Measurements from ENCODE around the gene SH3RF2.
A peak's percentile ranks its signal among the peaks of the same experiment; 100 is the strongest.

Gene SH3RF2

GRCh38 chr5:146076455-146076854, 140.1 kb downstream of the SH3RF2 start:
- H3K4me3 ChIP-seq (ENCODE audit: low read length), result peak overlapping the region; percentile 8; the same call in 1 of the 2 replicates
- H3K36me3 ChIP-seq (ENCODE audit: insufficient read depth, low read depth, low read length), result no peaks in the 10 kb centered on the region
- H3K9me3 ChIP-seq (ENCODE audit: insufficient read depth, low read depth, low read length), result no peaks in the 10 kb centered on the region
- H3K27me3 ChIP-seq (ENCODE audit: insufficient read depth, low read length), result peaks cover 10% of the 10 kb centered on the region; the same call in 1 of the 2 replicates
- H3K27ac ChIP-seq (ENCODE audit: low read length), result no peak overlapping the region
- H3K4me1 ChIP-seq (ENCODE audit: insufficient read depth, low read length), result peaks cover 49% of the 10 kb centered on the region
- no peak overlapping the region for H3K9ac ChIP-seq (ENCODE audit: low read depth, low read length)

GRCh38 chr5:146078566-146078965, 142.2 kb downstream of the SH3RF2 start:
- H3K27me3 ChIP-seq (ENCODE audit: insufficient read depth, low read length), result 0 out of 2 replicates have a peak, but pooled peaks cover 3% of the 10 kb centered on the region
- H3K4me1 ChIP-seq (ENCODE audit: insufficient read depth, low read length), result peaks cover 39% of the 10 kb centered on the region
- no peaks in the 10 kb centered on the region for H3K9me3 ChIP-seq (ENCODE audit: insufficient read depth, low read depth, low read length)
- H3K36me3 ChIP-seq (ENCODE audit: insufficient read depth, low read depth, low read length), result no peaks in the 10 kb centered on the region
- no peak overlapping the region for H3K27ac ChIP-seq (ENCODE audit: low read length)
- H3K4me3 ChIP-seq (ENCODE audit: low read length), result peak overlapping the region; percentile 11; the same call in 1 of the 2 replicates
- no peak overlapping the region for H3K9ac ChIP-seq (ENCODE audit: low read depth, low read length)

GRCh38 chr5:146079695-146080373, 143.5 kb downstream of the SH3RF2 start:
- H3K27me3 ChIP-seq (ENCODE audit: insufficient read depth, low read length), result no peaks in the 10 kb centered on the region
- H3K4me1 ChIP-seq (ENCODE audit: insufficient read depth, low read length), result peaks cover 33% of the 10 kb centered on the region
- H3K27ac ChIP-seq (ENCODE audit: low read length), result no peak overlapping the region
- no peak overlapping the region for H3K4me3 ChIP-seq (ENCODE audit: low read length)
- H3K9ac ChIP-seq (ENCODE audit: low read depth, low read length), result no peak overlapping the region
- H3K36me3 ChIP-seq (ENCODE audit: insufficient read depth, low read depth, low read length), result no peaks in the 10 kb centered on the region
- no peaks in the 10 kb centered on the region for H3K9me3 ChIP-seq (ENCODE audit: insufficient read depth, low read depth, low read length)

- Histone ChIP-seq H3K9me3 (ENCODE audit: insufficient read depth, low read depth, low read length) (no peaks in the 10 kb centered on the region), H3K36me3 (ENCODE audit: insufficient read depth, low read depth, low read length) (no peaks in the 10 kb centered on the region), H3K27ac (ENCODE audit: low read length) (no peak overlapping the region), H3K4me1 (ENCODE audit: insufficient read depth, low read length) (peaks cover 28% of the 10 kb centered on the region), H3K9ac (ENCODE audit: low read depth, low read length) (no peak overlapping the region), H3K27me3 (ENCODE audit: insufficient read depth, low read length) (no peaks in the 10 kb centered on the region), H3K4me3 (ENCODE audit: low read length) (no peak overlapping the region)
Observed at GRCh38 chr5:146081556-146081955, 145.2 kb downstream of the SH3RF2 start.

GRCh38 chr5:146082798-146083197, 146.4 kb downstream of the SH3RF2 start:
- no peaks in the 10 kb centered on the region for H3K9me3 ChIP-seq (ENCODE audit: insufficient read depth, low read depth, low read length)
- H3K4me3 ChIP-seq (ENCODE audit: low read length), result no peak overlapping the region
- H3K4me1 ChIP-seq (ENCODE audit: insufficient read depth, low read length), result peaks cover 20% of the 10 kb centered on the region

GRCh38 chr5:146084376-146084775, 148.0 kb downstream of the SH3RF2 start:
- H3K27ac ChIP-seq (ENCODE audit: low read length), result no peak overlapping the region
- H3K9ac ChIP-seq (ENCODE audit: low read depth, low read length), result no peak overlapping the region
- H3K27me3 ChIP-seq (ENCODE audit: insufficient read depth, low read length), result no peaks in the 10 kb centered on the region
- peaks cover 6% of the 10 kb centered on the region for H3K4me1 ChIP-seq (ENCODE audit: insufficient read depth, low read length)
- no peaks in the 10 kb centered on the region for H3K36me3 ChIP-seq (ENCODE audit: insufficient read depth, low read depth, low read length)
- H3K4me3 ChIP-seq (ENCODE audit: low read length), result no peak overlapping the region
- no peaks in the 10 kb centered on the region for H3K9me3 ChIP-seq (ENCODE audit: insufficient read depth, low read depth, low read length)

More at GRCh38 chr5:146082798-146083197, 146.4 kb downstream of the SH3RF2 start:
- no peaks in the 10 kb centered on the region for H3K27me3 ChIP-seq (ENCODE audit: insufficient read depth, low read length)
- no peak overlapping the region for H3K9ac ChIP-seq (ENCODE audit: low read depth, low read length)
- H3K36me3 ChIP-seq (ENCODE audit: insufficient read depth, low read depth, low read length), result no peaks in the 10 kb centered on the region
- no peak overlapping the region for H3K27ac ChIP-seq (ENCODE audit: low read length)

- Histone ChIP-seq H3K9me3 (ENCODE audit: insufficient read depth, low read depth, low read length) (no peaks in the 10 kb centered on the region), H3K27ac (ENCODE audit: low read length) (no peak overlapping the region), H3K27me3 (ENCODE audit: insufficient read depth, low read length) (no peaks in the 10 kb centered on the region)
Observed at GRCh38 chr5:146088098-146088497, 151.7 kb downstream of the SH3RF2 start.

GRCh38 chr5:146089287-146089686, 152.9 kb downstream of the SH3RF2 start:
- H3K36me3 ChIP-seq (ENCODE audit: insufficient read depth, low read depth, low read length), result no peaks in the 10 kb centered on the region
- H3K4me3 ChIP-seq (ENCODE audit: low read length), result no peak overlapping the region
- H3K27ac ChIP-seq (ENCODE audit: low read length), result no peak overlapping the region
- H3K4me1 ChIP-seq (ENCODE audit: insufficient read depth, low read length), result no peaks in the 10 kb centered on the region
- H3K9ac ChIP-seq (ENCODE audit: low read depth, low read length), result no peak overlapping the region
- no peaks in the 10 kb centered on the region for H3K27me3 ChIP-seq (ENCODE audit: insufficient read depth, low read length)
- no peaks in the 10 kb centered on the region for H3K9me3 ChIP-seq (ENCODE audit: insufficient read depth, low read depth, low read length)

More at GRCh38 chr5:146088098-146088497, 151.7 kb downstream of the SH3RF2 start:
- Histone ChIP-seq H3K36me3 (ENCODE audit: insufficient read depth, low read depth, low read length) (no peaks in the 10 kb centered on the region), H3K4me1 (ENCODE audit: insufficient read depth, low read length) (no peaks in the 10 kb centered on the region), H3K9ac (ENCODE audit: low read depth, low read length) (no peak overlapping the region), H3K4me3 (ENCODE audit: low read length) (no peak overlapping the region)

GRCh38 chr5:146091881-146092280, 155.5 kb downstream of the SH3RF2 start:
- Histone ChIP-seq H3K9me3 (ENCODE audit: insufficient read depth, low read depth, low read length) (no peaks in the 10 kb centered on the region), H3K4me3 (ENCODE audit: low read length) (no peak overlapping the region), H3K27ac (ENCODE audit: low read length) (no peak overlapping the region), H3K9ac (ENCODE audit: low read depth, low read length) (no peak overlapping the region), H3K4me1 (ENCODE audit: insufficient read depth, low read length) (no peaks in the 10 kb centered on the region), H3K27me3 (ENCODE audit: insufficient read depth, low read length) (no peaks in the 10 kb centered on the region), H3K36me3 (ENCODE audit: insufficient read depth, low read depth, low read length) (no peaks in the 10 kb centered on the region)

GRCh38 chr5:146098047-146098446, 161.7 kb downstream of the SH3RF2 start:
- Histone ChIP-seq H3K27ac (ENCODE audit: low read length) (no peak overlapping the region), H3K4me1 (ENCODE audit: insufficient read depth, low read length) (peaks cover 17% of the 10 kb centered on the region; the same call in 1 of the 2 replicates), H3K9ac (ENCODE audit: low read depth, low read length) (no peak overlapping the region), H3K36me3 (ENCODE audit: insufficient read depth, low read depth, low read length) (no peaks in the 10 kb centered on the region), H3K27me3 (ENCODE audit: insufficient read depth, low read length) (no peaks in the 10 kb centered on the region), H3K9me3 (ENCODE audit: insufficient read depth, low read depth, low read length) (no peaks in the 10 kb centered on the region), H3K4me3 (ENCODE audit: low read length) (no peak overlapping the region)

GRCh38 chr5:146101646-146102045, 165.3 kb downstream of the SH3RF2 start:
- H3K36me3 ChIP-seq (ENCODE audit: insufficient read depth, low read depth, low read length), result peaks cover 13% of the 10 kb centered on the region
- no peak overlapping the region for H3K9ac ChIP-seq (ENCODE audit: low read depth, low read length)
- peaks cover 17% of the 10 kb centered on the region; the same call in 1 of the 2 replicates for H3K4me1 ChIP-seq (ENCODE audit: insufficient read depth, low read length)
- H3K4me3 ChIP-seq (ENCODE audit: low read length), result no peak overlapping the region
- H3K27ac ChIP-seq (ENCODE audit: low read length), result no peak overlapping the region
- H3K9me3 ChIP-seq (ENCODE audit: insufficient read depth, low read depth, low read length), result no peaks in the 10 kb centered on the region
- H3K27me3 ChIP-seq (ENCODE audit: insufficient read depth, low read length), result no peaks in the 10 kb centered on the region

GRCh38 chr5:146103594-146103993, 167.2 kb downstream of the SH3RF2 start:
- Histone ChIP-seq H3K9me3 (ENCODE audit: insufficient read depth, low read depth, low read length) (no peaks in the 10 kb centered on the region), H3K4me1 (ENCODE audit: insufficient read depth, low read length) (peaks cover 17% of the 10 kb centered on the region; the same call in 1 of the 2 replicates), H3K27ac (ENCODE audit: low read length) (no peak overlapping the region), H3K36me3 (ENCODE audit: insufficient read depth, low read depth, low read length) (peaks cover 13% of the 10 kb centered on the region), H3K9ac (ENCODE audit: low read depth, low read length) (no peak overlapping the region), H3K27me3 (ENCODE audit: insufficient read depth, low read length) (no peaks in the 10 kb centered on the region), H3K4me3 (ENCODE audit: low read length) (no peak overlapping the region)

Measured in iPS-20b (cell line).